Vagina (tissue), 2 donors: ENCODE data around the gene LPCAT1.

Experiments used
- POLR2A ChIP-seq, 2 donors: fragments of 450-650 bp; IDR thresholded peaks; one replicate each; pipeline ENCODE4 v1.6.1; 2017; ENCODE audit warnings: antibody characterized with exemption in 2 of 2, mild to moderate bottlenecking in 2 of 2, moderate library complexity in 2 of 2
- POLR2AphosphoS5 ChIP-seq, 2 donors: sonication (generic); formaldehyde crosslinking; IDR thresholded peaks; one replicate each; pipeline ENCODE4 v1.9.0; 2017; ENCODE audit warnings: antibody characterized with exemption in 2 of 2, mild to moderate bottlenecking in 2 of 2, low read depth in 1 of 2; ENCODE audit not compliant: insufficient read depth in 1 of 2
- TF ChIP-seq, protein P1 (sequence below), 3 experiments: fragments of 450-650 bp in 2 of 3; fragments of 200-600 bp in 1 of 3; sonication (generic) in 1 of 3; IDR thresholded peaks; one replicate each; pipeline ENCODE4 v1.5.1; 2017 to 2019; ENCODE audit warnings: antibody characterized with exemption in 3 of 3, mild to moderate bottlenecking in 2 of 3, moderate library complexity in 2 of 3

DNA sequence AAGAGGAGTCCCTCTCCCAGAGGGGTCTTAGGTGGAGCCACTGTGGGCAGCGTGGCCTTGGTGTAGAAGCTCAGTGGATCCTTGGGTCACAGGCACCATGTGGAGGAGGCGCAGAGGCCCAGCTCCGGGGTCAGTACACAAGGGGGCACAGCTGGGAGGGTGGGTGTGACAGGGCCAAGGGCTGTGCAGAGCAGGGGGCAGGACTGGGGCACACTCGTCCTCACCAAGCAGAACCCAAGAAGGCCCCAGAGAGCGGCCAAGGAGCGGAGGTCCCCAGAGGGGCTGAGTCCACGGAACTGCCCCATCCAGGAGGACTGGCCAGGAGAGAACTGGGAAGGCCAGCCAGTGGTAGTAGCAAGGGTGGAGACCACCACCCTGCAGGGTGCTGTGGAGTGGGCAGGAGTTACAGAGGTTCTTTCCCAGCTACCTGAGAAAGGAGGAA, 2.5 kb upstream of the LPCAT1 start:
- TF ChIP-seq, protein P1, sequence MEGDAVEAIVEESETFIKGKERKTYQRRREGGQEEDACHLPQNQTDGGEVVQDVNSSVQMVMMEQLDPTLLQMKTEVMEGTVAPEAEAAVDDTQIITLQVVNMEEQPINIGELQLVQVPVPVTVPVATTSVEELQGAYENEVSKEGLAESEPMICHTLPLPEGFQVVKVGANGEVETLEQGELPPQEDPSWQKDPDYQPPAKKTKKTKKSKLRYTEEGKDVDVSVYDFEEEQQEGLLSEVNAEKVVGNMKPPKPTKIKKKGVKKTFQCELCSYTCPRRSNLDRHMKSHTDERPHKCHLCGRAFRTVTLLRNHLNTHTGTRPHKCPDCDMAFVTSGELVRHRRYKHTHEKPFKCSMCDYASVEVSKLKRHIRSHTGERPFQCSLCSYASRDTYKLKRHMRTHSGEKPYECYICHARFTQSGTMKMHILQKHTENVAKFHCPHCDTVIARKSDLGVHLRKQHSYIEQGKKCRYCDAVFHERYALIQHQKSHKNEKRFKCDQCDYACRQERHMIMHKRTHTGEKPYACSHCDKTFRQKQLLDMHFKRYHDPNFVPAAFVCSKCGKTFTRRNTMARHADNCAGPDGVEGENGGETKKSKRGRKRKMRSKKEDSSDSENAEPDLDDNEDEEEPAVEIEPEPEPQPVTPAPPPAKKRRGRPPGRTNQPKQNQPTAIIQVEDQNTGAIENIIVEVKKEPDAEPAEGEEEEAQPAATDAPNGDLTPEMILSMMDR (IDR thresholded peaks at IDR 0.05): no peak
- TF ChIP-seq POLR2A (IDR thresholded peaks at IDR 0.05) (no peak), POLR2AphosphoS5 (IDR thresholded peaks at IDR 0.05; ENCODE audit: insufficient read depth in 1 of 2, low read depth in 1 of 2) (no peak)
